ENCODE measurements around the gene ARSJ. TPM values are rescaled to one million over a fixed set of nuclear protein-coding genes. Genes with fewer than 3 reads are reported as not detected.

Gene ARSJ
- total and polyA plus RNA-seq, 4 donors, result 2.3 to 20.6 (median 6.6) TPM

- Histone ChIP-seq H3K9ac (ENCODE audit: insufficient read depth in 1 of 2, low read length in 2 of 2) (peak overlapping the region in 1 of 2 donors; percentile 81), H3K27ac (ENCODE audit: low read depth in 1 of 2, low read length in 1 of 2) (no peak overlapping the region)
Measured at GRCh38 chr4:113977526-113977855, 2.0 kb downstream of the ARSJ start.

GRCh38 chr4:113976741-113977525 lies 2.5 kb downstream of the ARSJ start:
- 34 to 54% methylated on average over 2 of the region's 2 CpGs for WGBS, 2 donors
- H3K4me1 ChIP-seq (ENCODE audit: control insufficient read depth in 5 of 5, insufficient read depth in 5 of 5, low read length in 5 of 5), result peaks cover 0 to 36% (median 4%) of the 10 kb centered on the region in 5 donors
- DNase-seq (peak in 2 of 3 donors; percentile 51 to 63), ATAC-seq (ENCODE audit: insufficient read depth, low FRiP score) (no peak)
- H3K4me3 ChIP-seq, result no peak overlapping the region
- H3K36me3 ChIP-seq (ENCODE audit: control insufficient read depth in 4 of 4, insufficient read depth in 4 of 4, low read length in 4 of 4), result peaks cover 0 to 5% (median under 1%) of the 10 kb centered on the region in 4 donors
- H3K27me3 ChIP-seq (ENCODE audit: control insufficient read depth in 3 of 3, insufficient read depth in 3 of 3, low read length in 2 of 3), result no peaks in the 10 kb centered on the region
- H3K27ac ChIP-seq (ENCODE audit: low read depth in 1 of 2, low read length in 1 of 2), result no peak overlapping the region
- H3K9ac ChIP-seq (ENCODE audit: insufficient read depth in 1 of 2, low read length in 2 of 2), result peak overlapping the region in 1 of 2 donors; percentile 81
- TF ChIP-seq CTCF (IDR thresholded peaks at IDR 0.05; ENCODE audit: control extremely low read depth, extremely low read depth), result no peak
- peaks cover 0 to 3% (median 0%) of the 10 kb centered on the region in 4 donors for H3K9me3 ChIP-seq (ENCODE audit: control insufficient read depth in 4 of 4, insufficient read depth in 3 of 4, low read length in 3 of 4)

More at GRCh38 chr4:113977526-113977855, 2.0 kb downstream of the ARSJ start:
- peaks cover 0 to 3% (median 0%) of the 10 kb centered on the region in 4 donors for H3K9me3 ChIP-seq (ENCODE audit: control insufficient read depth in 4 of 4, insufficient read depth in 3 of 4, low read length in 3 of 4)
- DNase-seq (no peak), ATAC-seq (ENCODE audit: insufficient read depth, low FRiP score) (no peak)
- WGBS, 2 donors, result 54 to 76% methylated on average over 1 of the region's 1 CpG
- no peaks in the 10 kb centered on the region for H3K27me3 ChIP-seq (ENCODE audit: control insufficient read depth in 3 of 3, insufficient read depth in 3 of 3, low read length in 2 of 3)
- peaks cover 0 to 36% (median 4%) of the 10 kb centered on the region in 5 donors for H3K4me1 ChIP-seq (ENCODE audit: control insufficient read depth in 5 of 5, insufficient read depth in 5 of 5, low read length in 5 of 5)
- no peak overlapping the region for H3K4me3 ChIP-seq
- TF ChIP-seq CTCF (IDR thresholded peaks at IDR 0.05; ENCODE audit: control extremely low read depth, extremely low read depth), result no peak
- H3K36me3 ChIP-seq (ENCODE audit: control insufficient read depth in 4 of 4, insufficient read depth in 4 of 4, low read length in 4 of 4), result peaks cover 0 to 5% (median under 1%) of the 10 kb centered on the region in 4 donors

- DNase-seq, result no peak
- Histone ChIP-seq H3K36me3 (ENCODE audit: control insufficient read depth in 4 of 4, insufficient read depth in 4 of 4, low read length in 4 of 4) (peaks cover 0 to 5% (median under 1%) of the 10 kb centered on the region in 4 donors), H3K27me3 (ENCODE audit: control insufficient read depth in 3 of 3, insufficient read depth in 3 of 3, low read length in 2 of 3) (no peaks in the 10 kb centered on the region)
Measured at GRCh38 chr4:113975578-113975977, 3.9 kb downstream of the ARSJ start.

More at GRCh38 chr4:113975578-113975977, 3.9 kb downstream of the ARSJ start:
- ATAC-seq (ENCODE audit: insufficient read depth, low FRiP score), result no peak
- Histone ChIP-seq H3K9ac (ENCODE audit: insufficient read depth in 1 of 2, low read length in 2 of 2) (no peak overlapping the region), H3K9me3 (ENCODE audit: control insufficient read depth in 4 of 4, insufficient read depth in 3 of 4, low read length in 3 of 4) (peaks cover 0 to 3% (median 0%) of the 10 kb centered on the region in 4 donors), H3K27ac (ENCODE audit: low read depth in 1 of 2, low read length in 1 of 2) (no peak overlapping the region), H3K4me3 (no peak overlapping the region), H3K4me1 (ENCODE audit: control insufficient read depth in 5 of 5, insufficient read depth in 5 of 5, low read length in 5 of 5) (peaks cover 0 to 33% (median 0%) of the 10 kb centered on the region in 5 donors)
- no peak for TF ChIP-seq CTCF (IDR thresholded peaks at IDR 0.05; ENCODE audit: control extremely low read depth, extremely low read depth)
- WGBS, 2 donors, result 81 to 87% methylated on average over 2 of the region's 2 CpGs

Data from lung (tissue), 12 donors.